Duodenal mucosa (tissue), 2 donors: Measurements from ENCODE around the gene ILK.

Experiments
- H3K27ac ChIP-seq: one replicate; pipeline ENCODE4 v1.7.0; 2013; ENCODE audit warnings: low read depth, low read length
- H3K27me3 ChIP-seq, 2 donors: one replicate each; pipeline ENCODE4 v1.7.0; 2013; ENCODE audit warnings: low read length in 2 of 2, control low read depth in 1 of 2; ENCODE audit not compliant: insufficient read depth in 2 of 2, control insufficient read depth in 1 of 2
- H3K36me3 ChIP-seq, 2 donors: one replicate each; pipeline ENCODE4 v1.7.0; 2013; ENCODE audit warnings: low read length in 2 of 2, control low read depth in 1 of 2; ENCODE audit not compliant: insufficient read depth in 2 of 2, control insufficient read depth in 1 of 2
- H3K4me1 ChIP-seq, 2 donors: one replicate each; pipeline ENCODE4 v1.7.0; 2013; ENCODE audit warnings: low read length in 2 of 2, control low read depth in 1 of 2; ENCODE audit not compliant: insufficient read depth in 2 of 2, control insufficient read depth in 1 of 2
- H3K4me3 ChIP-seq, 2 donors: one replicate each; pipeline ENCODE4 v1.7.0; 2013; ENCODE audit warnings: low read length in 2 of 2, low read depth in 1 of 2
- H3K9ac ChIP-seq, 2 donors: one replicate each; pipeline ENCODE4 v1.7.0; 2013; ENCODE audit warnings: low read length in 2 of 2, low read depth in 1 of 2
- H3K9me3 ChIP-seq, 2 donors: one replicate each; pipeline ENCODE4 v1.7.0; 2013; ENCODE audit warnings: low read length in 2 of 2, control low read depth in 1 of 2; ENCODE audit not compliant: control insufficient read depth in 1 of 2

Gene ILK

DNA sequence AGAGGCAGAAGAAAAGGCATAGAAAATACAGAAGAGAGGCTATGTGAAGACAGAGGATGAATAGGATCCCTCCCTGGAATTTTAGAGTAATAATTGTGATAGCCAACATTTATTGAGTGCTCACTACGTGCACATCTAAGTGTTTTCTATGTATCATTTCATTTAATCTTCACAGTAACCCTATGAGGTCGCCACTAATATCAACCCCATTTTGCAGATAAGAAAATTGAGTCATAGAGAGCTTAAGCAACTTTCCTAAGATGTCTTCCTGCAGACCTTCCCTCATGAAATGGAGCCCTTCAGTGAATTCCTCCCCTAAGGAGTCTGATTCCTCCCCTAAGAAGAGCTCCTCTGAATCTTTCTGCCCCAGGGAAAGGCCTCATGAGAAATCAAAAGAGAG is 38.2 kb upstream of the ILK start:
- Histone ChIP-seq H3K27me3 (no peaks in the 10 kb centered on the region), H3K4me1 (peaks cover 0 to 5% of the 10 kb centered on the region in 2 donors), H3K27ac (no peak overlapping the region), H3K9ac (no peak overlapping the region), H3K36me3 (peaks cover 0 to 4% of the 10 kb centered on the region in 2 donors), H3K4me3 (no peak overlapping the region), H3K9me3 (no peaks in the 10 kb centered on the region)

DNA sequence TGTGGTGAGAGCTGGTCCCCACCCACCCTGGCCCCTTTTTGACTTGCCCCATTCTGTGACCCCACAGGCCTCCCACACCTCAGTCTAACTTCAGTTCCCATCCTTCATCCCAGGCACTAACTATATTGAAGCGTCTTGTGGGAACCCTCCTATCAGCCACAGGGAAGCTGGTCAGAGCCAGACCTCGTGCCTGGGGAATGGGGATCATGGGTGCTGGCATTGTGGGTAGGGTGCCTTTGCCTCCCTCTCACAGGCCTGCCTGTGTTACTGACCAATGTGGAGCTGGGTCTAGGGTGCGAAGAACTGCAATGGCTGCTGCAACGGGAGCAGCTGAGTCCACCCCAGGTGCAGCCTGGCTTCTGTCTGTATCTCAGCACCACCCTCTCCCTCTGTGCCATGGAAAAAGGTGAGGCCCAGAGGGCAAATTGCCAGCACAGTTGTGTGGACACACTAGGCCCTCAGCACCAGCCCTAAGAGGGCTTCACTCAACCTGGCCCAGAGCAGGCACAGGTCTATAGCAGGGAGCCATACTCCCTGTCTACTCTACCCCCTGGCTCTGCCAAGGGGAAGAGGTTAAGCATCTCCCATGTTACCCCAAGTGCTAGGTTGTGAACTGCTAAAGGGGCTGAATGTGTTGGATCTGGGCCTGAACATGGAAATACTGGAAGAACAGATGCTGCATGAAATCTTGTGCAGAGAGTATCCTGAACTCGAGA is 37.4 kb upstream of the ILK start:
- H3K27me3 ChIP-seq = no peaks in the 10 kb centered on the region

DNA sequence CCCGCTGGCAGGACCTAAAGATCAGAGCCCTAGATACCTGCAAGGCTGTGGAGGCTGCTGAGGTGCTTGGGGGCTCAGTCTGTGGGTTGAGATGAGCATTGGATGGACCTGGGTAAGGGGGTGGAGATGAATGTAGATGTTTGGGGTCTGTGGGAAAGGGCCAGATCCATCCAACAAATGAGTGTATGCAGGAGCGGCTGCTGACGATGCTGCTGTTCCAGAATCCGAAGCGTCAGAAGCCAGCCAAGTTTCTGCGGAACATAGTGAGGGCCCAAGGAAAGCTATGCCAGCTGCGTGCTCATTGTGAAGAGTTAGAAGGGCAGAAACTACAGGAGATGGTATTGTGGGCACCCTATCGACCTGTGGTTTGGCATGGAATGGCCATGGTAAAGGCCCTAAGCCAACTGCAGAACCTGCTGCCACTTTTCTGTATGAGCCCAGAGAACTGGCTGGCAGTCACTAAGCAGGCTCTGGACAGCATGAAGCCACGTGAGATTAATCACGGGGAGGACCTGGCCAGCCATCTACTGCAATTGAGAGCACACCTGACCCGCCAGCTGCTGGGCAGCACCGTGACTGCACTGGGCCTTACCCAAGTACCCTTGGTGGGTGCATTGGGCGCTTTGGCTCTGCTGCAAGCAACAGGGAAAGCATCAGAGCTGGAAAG is 36.7 kb upstream of the ILK start:
- Histone ChIP-seq H3K27ac (no peak overlapping the region), H3K9me3 (no peaks in the 10 kb centered on the region), H3K36me3 (peaks cover 0 to 4% of the 10 kb centered on the region in 2 donors), H3K27me3 (no peaks in the 10 kb centered on the region), H3K9ac (no peak overlapping the region), H3K4me1 (peaks cover 0 to 5% of the 10 kb centered on the region in 2 donors), H3K4me3 (no peak overlapping the region)

More for the DNA sequence above, 37.4 kb upstream of the ILK start:
- peaks cover 0 to 4% of the 10 kb centered on the region in 2 donors for H3K36me3 ChIP-seq
- no peak overlapping the region for H3K4me3 ChIP-seq
- no peaks in the 10 kb centered on the region for H3K9me3 ChIP-seq
- peaks cover 0 to 5% of the 10 kb centered on the region in 2 donors for H3K4me1 ChIP-seq
- H3K9ac ChIP-seq = no peak overlapping the region
- no peak overlapping the region for H3K27ac ChIP-seq

DNA sequence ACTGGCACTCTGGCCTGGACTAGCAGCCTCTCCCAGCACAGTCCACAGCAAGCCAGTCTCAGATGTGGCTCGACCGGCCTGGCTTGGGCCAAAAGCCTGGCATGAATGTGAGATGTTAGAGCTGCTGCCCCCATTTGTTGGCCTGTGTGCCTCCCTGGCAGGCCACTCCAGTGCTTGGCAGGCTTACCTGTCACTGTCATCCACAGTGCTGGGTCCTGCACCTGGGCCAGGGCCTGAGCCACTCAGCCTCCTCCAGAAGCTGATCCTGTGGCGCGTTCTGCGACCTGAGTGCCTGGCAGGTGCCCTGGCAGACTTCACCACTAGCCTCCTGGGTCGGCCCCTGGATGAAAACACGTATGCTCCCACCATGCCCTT is 36.2 kb upstream of the ILK start:
- peaks cover 0 to 5% of the 10 kb centered on the region in 2 donors for H3K4me1 ChIP-seq
- H3K9me3 ChIP-seq = no peaks in the 10 kb centered on the region
- H3K9ac ChIP-seq = no peak overlapping the region
- no peaks in the 10 kb centered on the region for H3K27me3 ChIP-seq
- no peak overlapping the region for H3K27ac ChIP-seq
- peaks cover 0 to 4% of the 10 kb centered on the region in 2 donors for H3K36me3 ChIP-seq
- H3K4me3 ChIP-seq = no peak overlapping the region

DNA sequence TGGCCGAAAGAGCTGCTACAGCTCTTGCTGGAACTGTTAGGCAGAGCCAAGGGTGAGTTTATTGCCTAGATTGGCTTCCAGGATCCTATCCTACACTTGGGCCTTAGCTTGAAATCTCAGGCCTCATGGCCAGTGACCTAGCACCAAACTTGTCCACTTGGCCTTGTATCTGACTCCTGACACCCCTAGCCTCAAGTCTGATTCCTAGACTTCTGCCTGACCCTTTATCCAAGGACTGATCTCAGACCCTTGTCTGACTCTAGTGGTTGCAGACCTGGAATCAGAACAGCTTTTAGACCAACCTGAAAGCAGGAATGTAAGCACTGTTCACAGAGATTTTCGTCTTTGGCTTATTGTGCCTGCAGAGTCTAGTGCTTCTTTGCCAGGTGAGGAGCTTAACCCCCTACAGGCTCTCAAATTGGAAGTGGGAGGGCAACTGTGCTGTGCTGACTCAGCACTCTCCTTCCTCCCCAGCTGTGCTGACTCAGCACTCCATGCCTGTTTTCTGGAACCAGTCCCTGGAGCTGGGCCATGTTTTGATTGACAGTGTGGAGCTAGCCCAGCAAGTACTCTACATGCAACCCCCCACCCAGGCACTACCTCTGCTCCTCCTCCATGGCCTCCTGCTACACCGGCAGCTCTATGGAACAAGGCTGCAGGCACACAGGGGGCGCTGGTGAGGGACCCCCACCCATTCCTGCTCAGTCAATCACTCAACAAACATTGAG is 35.2 kb upstream of the ILK start:
- peaks cover 0 to 5% of the 10 kb centered on the region in 2 donors for H3K4me1 ChIP-seq
- H3K27me3 ChIP-seq = no peaks in the 10 kb centered on the region
- H3K36me3 ChIP-seq = peaks cover 0 to 4% of the 10 kb centered on the region in 2 donors
- no peak overlapping the region for H3K27ac ChIP-seq
- no peak overlapping the region for H3K4me3 ChIP-seq
- H3K9me3 ChIP-seq = no peaks in the 10 kb centered on the region
- H3K9ac ChIP-seq = no peak overlapping the region

DNA sequence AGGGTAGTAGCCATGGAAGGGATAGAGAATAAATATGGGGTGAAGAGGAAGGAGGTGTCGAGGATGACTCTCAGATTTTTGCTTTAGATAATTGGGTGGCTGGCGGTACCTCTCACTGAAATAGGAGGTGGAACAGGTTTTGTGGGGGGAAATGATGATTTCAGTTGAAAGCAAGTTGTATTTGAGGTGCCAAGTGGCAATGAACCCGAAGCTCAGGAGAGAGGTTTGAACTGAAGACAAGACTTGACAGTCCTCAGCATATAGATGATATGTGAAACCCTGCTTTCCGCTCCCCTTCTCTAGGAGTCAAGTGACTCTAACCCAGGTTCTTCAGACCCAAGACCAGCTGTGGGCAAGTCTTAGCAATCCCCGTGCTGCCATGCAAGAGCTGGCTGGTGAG is 33.9 kb upstream of the ILK start:
- no peak overlapping the region for H3K4me3 ChIP-seq
- H3K9ac ChIP-seq = no peak overlapping the region
- H3K27me3 ChIP-seq = no peaks in the 10 kb centered on the region
- H3K36me3 ChIP-seq = no peaks in the 10 kb centered on the region
- peaks cover 0 to 5% of the 10 kb centered on the region in 2 donors for H3K4me1 ChIP-seq
- H3K27ac ChIP-seq = no peak overlapping the region
- no peaks in the 10 kb centered on the region for H3K9me3 ChIP-seq

DNA sequence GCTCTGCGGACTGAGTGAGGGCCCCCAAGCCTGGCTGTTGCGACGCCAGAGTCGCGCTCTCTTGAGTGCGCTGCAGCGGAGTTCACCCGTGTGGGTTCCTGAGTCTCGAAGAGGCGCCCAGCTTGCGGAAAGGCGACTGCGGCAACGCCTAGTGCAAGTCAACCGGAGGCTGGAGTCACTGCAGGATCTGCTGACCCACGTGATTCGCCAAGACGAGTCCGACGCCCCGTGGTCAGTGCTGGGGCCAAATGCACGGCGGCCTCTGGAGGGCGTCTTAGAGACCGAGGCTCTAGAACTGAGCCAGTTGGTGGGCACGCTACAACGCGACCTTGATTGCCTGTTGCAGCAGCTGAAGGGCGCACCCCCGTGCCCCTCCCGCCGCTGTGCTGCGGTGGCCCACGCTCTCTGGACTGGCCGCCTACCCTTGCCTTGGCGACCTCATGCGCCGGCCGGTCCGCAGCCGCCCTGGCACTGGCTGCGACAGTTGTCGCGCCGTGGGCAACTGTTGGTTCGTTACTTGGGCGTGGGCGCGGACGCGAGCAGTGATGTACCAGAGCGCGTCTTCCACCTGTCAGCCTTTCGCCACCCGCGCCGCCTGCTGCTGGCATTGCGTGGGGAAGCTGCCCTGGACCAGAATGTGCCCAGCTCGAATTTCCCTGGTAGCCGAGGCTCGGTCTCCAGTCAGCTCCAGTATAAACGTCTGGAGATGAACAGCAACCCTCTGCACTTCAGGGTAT is 32.7 kb upstream of the ILK start:
- Histone ChIP-seq H3K4me3 (no peak overlapping the region), H3K4me1 (peaks cover 0 to 5% of the 10 kb centered on the region in 2 donors), H3K9me3 (no peaks in the 10 kb centered on the region), H3K36me3 (no peaks in the 10 kb centered on the region), H3K27me3 (no peaks in the 10 kb centered on the region), H3K27ac (no peak overlapping the region), H3K9ac (no peak overlapping the region)

DNA sequence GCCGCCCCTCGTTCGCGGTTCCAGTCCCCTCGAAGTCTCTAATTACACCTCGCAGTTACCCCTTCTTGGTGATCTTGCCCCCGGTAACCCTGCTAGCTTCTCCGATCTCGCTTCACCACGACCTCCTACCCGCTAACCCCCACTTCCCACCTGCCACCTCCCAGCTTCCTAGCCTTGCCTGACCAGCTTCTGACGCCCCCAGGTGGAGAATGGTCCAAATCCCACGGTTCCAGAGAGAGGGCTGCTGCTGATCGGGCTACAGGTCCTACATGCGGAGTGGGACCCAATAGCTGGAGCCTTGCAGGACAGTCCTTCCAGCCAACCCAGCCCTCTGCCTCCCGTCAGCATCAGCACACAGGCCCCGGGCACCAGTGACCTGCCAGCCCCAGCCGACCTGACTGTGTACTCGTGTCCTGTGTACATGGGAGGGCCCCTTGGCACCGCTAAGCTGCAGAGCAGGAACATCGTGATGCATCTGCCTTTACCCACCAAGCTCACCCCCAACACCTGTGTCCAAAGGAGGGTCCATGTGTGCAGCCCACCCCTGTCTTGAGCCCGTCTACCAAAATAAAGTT is 32.1 kb upstream of the ILK start:
- Histone ChIP-seq H3K4me3 (no peak overlapping the region), H3K27me3 (no peaks in the 10 kb centered on the region)

DNA sequence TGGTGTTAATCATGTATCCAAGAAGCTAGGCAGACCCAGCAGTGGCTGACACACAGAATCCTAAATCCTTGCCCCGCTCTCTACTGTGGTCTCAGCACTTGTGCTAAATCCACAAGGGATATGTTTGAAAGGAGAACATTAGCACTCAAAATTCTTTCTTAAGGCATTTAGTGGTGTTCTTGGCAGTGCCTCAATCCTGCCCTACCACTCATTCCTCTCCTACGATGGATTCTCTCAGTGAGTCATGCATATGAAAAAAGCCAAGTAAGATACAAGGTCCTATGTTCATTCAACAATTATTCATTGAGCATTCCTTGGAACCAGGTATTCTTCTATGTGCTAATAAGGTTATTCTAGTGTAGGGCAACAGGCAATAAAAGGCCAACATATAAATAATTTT is 31.4 kb upstream of the ILK start:
- Histone ChIP-seq H3K36me3 (no peaks in the 10 kb centered on the region), H3K27me3 (no peaks in the 10 kb centered on the region), H3K9ac (no peak overlapping the region), H3K4me1 (peaks cover 0 to 5% of the 10 kb centered on the region in 2 donors), H3K4me3 (no peak overlapping the region), H3K27ac (no peak overlapping the region), H3K9me3 (no peaks in the 10 kb centered on the region)

More for the DNA sequence above, 32.1 kb upstream of the ILK start:
- no peaks in the 10 kb centered on the region for H3K36me3 ChIP-seq
- no peak overlapping the region for H3K9ac ChIP-seq
- H3K4me1 ChIP-seq = peaks cover 0 to 5% of the 10 kb centered on the region in 2 donors
- no peaks in the 10 kb centered on the region for H3K9me3 ChIP-seq
- no peak overlapping the region for H3K27ac ChIP-seq
